Cardiac fibroblast (primary cell): Measurements from ENCODE around the gene DSCAML1.

Source experiments
- DNase-seq, 2 donors: peaks; one replicate each; pipeline versions ENCODE4 v3.0.0 to v3.0.0-alpha.2; 2010; ENCODE audit warnings: low read depth in 2 of 2
- H3K4me3 ChIP-seq, 2 donors: replicated peaks in 1 of 2; 1 replicate in 1 of 2; 2 replicates in 1 of 2; pipeline ENCODE4 v1.5.1; 2011; ENCODE audit warnings: low read depth in 2 of 2, low read length in 2 of 2, mild to moderate bottlenecking in 2 of 2, moderate library complexity in 1 of 2
- TF ChIP-seq, protein P1 (sequence below): IDR thresholded peaks from one replicate; pipeline ENCODE4 v1.5.1; 2011; ENCODE audit warnings: low read depth, mild to moderate bottlenecking, low read length, inconsistent platforms

Gene DSCAML1

DNA sequence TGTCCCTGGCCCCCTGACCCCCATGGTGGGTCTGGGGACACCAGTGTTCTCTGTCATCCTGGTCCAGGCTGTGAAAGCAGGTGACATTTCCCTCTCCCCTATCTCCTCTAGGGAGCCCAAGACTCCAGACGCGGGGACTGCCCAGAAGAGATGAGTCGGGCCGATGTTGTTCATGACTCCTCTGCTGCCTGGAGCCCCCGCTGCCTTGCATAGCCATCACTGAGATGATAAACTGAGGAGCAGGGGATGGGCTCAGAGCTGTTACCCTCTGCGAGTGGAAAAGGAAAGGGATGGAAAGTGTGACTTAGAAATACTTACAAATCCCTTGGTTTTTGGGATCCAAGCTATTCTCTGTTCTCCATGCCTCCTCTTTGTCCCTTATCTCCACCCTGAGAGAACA, 209.6 kb downstream of the DSCAML1 start:
- no peak for DNase-seq
- H3K4me3 ChIP-seq = no peak overlapping the region
- TF ChIP-seq, protein P1, sequence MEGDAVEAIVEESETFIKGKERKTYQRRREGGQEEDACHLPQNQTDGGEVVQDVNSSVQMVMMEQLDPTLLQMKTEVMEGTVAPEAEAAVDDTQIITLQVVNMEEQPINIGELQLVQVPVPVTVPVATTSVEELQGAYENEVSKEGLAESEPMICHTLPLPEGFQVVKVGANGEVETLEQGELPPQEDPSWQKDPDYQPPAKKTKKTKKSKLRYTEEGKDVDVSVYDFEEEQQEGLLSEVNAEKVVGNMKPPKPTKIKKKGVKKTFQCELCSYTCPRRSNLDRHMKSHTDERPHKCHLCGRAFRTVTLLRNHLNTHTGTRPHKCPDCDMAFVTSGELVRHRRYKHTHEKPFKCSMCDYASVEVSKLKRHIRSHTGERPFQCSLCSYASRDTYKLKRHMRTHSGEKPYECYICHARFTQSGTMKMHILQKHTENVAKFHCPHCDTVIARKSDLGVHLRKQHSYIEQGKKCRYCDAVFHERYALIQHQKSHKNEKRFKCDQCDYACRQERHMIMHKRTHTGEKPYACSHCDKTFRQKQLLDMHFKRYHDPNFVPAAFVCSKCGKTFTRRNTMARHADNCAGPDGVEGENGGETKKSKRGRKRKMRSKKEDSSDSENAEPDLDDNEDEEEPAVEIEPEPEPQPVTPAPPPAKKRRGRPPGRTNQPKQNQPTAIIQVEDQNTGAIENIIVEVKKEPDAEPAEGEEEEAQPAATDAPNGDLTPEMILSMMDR = no peak

DNA sequence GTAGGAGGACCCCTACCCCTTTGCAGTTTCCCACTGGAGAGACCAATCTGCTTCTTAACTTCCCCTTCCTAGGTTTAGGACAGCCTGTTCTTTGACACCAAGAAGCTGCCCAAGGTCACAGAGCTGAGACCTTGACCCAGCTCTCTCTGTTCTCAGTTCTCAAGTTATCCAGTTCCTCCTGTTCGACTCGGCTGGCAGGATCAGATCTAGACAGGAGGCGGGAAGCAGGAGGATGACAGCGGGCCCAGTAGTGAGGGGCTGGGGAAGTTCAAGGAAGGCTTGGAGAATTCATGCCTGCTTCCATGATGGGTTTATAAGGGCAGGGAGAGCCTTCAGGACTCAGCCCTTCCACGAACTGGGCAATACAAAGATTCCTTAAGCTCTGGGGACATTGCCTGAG, 210.6 kb downstream of the DSCAML1 start:
- no peak overlapping the region for H3K4me3 ChIP-seq
- DNase-seq = no peak
- TF ChIP-seq, protein P1 = no peak

DNA sequence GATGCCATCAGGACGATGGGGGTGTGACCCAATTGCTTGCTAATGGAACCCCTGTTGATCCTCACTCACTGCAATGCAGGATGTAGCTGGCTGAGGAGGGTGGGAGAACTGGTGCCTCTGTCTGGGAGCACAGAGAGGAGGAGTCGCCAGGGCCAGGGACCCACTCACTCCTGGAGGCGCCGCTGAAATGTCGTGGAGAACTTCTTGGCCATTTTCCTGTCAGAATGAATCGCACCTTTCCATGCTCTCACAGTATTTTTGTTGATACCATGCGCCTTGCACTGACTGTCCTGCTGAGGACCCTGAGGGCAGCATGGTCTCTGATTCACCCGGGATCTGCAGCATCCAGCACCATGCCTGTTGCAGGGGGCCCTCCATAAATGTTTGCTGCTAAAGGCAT, 211.4 kb downstream of the DSCAML1 start:
- H3K4me3 ChIP-seq = no peak overlapping the region
- no peak for DNase-seq
- TF ChIP-seq, protein P1 = no peak

DNA sequence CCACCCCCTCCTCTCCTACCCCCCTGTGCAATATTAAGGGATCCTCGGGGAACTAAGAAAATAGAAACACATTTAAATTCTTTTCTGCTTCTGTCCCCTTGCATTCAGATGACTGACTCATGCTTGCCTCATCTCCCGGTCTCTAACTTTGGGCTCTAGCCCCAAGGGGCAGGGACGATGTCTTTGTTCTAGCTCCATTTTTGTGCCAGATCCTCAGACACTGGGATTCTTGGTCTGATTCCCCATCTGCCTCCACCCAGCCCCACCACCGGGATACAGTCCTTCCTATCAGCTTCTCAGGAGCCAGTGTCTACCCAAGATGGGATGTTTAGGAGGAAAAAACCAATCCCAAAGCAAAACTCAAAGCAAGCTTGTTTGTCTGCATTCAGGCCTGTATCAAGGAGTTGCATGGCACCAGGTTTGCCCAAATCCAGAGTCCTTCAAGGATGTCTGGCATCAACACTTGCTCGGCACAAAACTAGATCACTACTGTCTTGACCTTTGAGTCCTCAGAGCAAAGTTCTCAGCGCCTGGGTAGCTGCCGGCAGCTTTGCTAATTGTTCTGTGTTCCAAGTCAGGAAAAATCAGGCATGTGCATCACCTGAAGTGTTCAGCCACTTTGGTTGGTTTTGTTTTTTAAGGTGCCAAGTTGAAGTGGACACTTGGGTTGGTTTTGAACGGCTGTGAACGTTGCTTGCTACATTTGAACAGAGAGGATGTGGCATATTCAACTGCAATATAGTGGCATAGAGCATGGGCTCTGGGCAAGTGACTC, 212.8 kb downstream of the DSCAML1 start:
- TF ChIP-seq, protein P1 = no peak

DNA sequence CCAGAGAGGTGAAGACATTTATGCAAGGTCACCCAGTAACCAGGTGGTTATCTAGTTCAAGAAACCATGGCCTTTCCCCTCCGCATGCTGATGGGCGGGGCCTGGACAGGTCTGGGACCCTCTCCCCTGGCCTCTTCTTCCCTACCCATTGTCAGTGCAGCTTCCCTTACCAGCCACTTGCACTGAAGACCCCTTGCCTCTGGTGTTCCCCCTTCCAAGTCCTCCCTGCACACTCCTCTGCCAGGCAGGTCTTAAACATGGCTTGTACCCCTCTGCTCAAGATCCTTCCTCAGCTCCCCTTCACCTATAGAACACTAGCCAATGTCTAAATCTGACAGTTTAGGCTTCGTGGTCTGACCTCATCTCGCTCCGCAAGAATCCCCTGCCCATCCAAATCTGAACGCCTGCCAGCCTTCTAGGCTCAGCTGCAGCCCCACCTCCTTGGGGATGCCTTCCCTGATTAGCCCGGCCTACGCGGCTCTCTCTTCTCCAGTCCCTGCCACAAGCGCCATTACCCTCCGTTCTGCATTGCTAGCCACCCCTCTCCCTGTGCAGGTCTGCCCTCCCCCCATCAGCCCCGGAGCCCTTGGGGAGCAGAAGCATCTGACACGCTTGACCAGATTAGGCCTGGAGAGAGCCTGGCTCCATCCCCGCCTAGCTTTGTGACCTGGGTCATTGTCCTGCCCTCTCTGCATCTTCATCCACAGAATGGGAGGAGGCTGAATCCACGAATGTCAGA, 213.8 kb downstream of the DSCAML1 start:
- no peak overlapping the region for H3K4me3 ChIP-seq
- TF ChIP-seq, protein P1 = no peak
- no peak for DNase-seq

More for the DNA sequence above, 212.8 kb downstream of the DSCAML1 start:
- peak in 1 of 2 donors; percentile 43 for DNase-seq
- H3K4me3 ChIP-seq = no peak overlapping the region

DNA sequence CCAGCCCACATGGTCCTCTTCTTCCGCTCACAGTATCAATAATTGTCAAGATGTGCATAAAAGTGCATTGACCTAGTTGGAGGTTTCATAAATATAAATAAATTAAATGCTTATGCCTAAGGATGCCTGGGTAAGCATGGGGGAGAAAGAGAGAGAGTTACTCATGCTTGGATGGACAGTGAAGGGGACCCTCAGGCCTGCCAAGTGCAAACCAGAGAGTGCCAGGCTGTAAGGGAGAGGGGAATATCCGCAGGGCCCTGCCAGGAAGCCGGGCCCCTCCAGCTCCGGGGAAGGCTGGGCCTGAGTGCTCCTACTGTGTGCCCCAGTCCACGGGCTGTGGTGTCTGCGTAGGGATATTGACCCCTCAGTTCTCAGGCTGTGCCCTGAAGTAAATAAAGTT, 214.6 kb downstream of the DSCAML1 start:
- H3K4me3 ChIP-seq = no peak overlapping the region
- TF ChIP-seq, protein P1 = no peak
- no peak for DNase-seq
